Naive thymus-derived CD4-positive, alpha-beta T cell (primary cell): ENCODE results near the gene JPH2. TPM values are rescaled to one million over a fixed set of nuclear protein-coding genes. Genes with fewer than 3 reads are reported as not detected.

Experiments used
- ATAC-seq: fragments of 150-1000 bp; cut with Tn5 transposase; 2 replicates; pipeline ENCODE4 v1.10.0; 2021; ENCODE audit warnings: mild to moderate bottlenecking, moderate library complexity
- CTCF ChIA-PET: fragments of 350-600 bp; sonication (Branson Sonifier 250); formaldehyde crosslinking; loops from one replicate; lab custom pipeline; 2021; ENCODE audit warnings: antibody characterized with exemption; lab: Charles Lee
- POLR2A ChIA-PET: fragments of 350-600 bp; sonication (Branson Sonifier 250); formaldehyde crosslinking; loops from one replicate; lab custom pipeline; 2021; ENCODE audit warnings: antibody characterized with exemption, inconsistent platforms; lab: Charles Lee
- DNase-seq, 9 donors: peaks; one replicate each; pipeline versions ENCODE4 v3.0.0 to v3.0.0-alpha.2; 2020 to 2022; ENCODE audit warnings: mixed read lengths in 1 of 9
- H3K27ac ChIP-seq: one replicate; pipeline ENCODE4 v1.7.0; 2013; ENCODE audit warnings: mild to moderate bottlenecking, low read depth, low read length, moderate library complexity
- H3K27me3 ChIP-seq, 2 donors: one replicate each; pipeline ENCODE4 v1.7.0; 2013; ENCODE audit warnings: low read length in 2 of 2, mild to moderate bottlenecking in 2 of 2, moderate library complexity in 2 of 2; ENCODE audit not compliant: control insufficient read depth in 2 of 2, insufficient read depth in 2 of 2
- H3K36me3 ChIP-seq, 3 experiments: 1 replicate in 2 of 3; 2 replicates in 1 of 3; pipeline ENCODE4 v1.7.0; 2013; ENCODE audit warnings: low read length in 3 of 3, mild to moderate bottlenecking in 3 of 3, moderate library complexity in 1 of 3; ENCODE audit not compliant: insufficient read depth in 3 of 3, control insufficient read depth in 2 of 3
- H3K4me1 ChIP-seq, 2 donors: one replicate each; pipeline ENCODE4 v1.7.0; 2013; ENCODE audit warnings: low read length in 2 of 2, mild to moderate bottlenecking in 2 of 2, moderate library complexity in 1 of 2; ENCODE audit not compliant: control insufficient read depth in 2 of 2, insufficient read depth in 2 of 2
- H3K4me3 ChIP-seq: 2 replicates; pipeline ENCODE4 v1.7.0; 2013; ENCODE audit warnings: mild to moderate bottlenecking, low read length
- H3K9me3 ChIP-seq, 3 experiments: 1 replicate in 2 of 3; 2 replicates in 1 of 3; pipeline ENCODE4 v1.7.0; 2013; ENCODE audit warnings: low read length in 3 of 3; ENCODE audit not compliant: control insufficient read depth in 2 of 3
- H3K27ac Mint-ChIP-seq, 9 donors: one replicate each; pipeline ENCODE4 v1.8.0; 2020 to 2022; ENCODE audit warnings: mixed read lengths in 9 of 9, mild to moderate bottlenecking in 8 of 9, moderate library complexity in 5 of 9, inconsistent platforms in 2 of 9
- H3K27me3 Mint-ChIP-seq, 5 donors: one replicate each; pipeline ENCODE4 v1.8.0; 2021 to 2022; ENCODE audit warnings: mixed read lengths in 5 of 5, mild to moderate bottlenecking in 1 of 5
- H3K36me3 Mint-ChIP-seq, 5 donors: one replicate each; pipeline ENCODE4 v1.8.0; 2020 to 2022; ENCODE audit warnings: mixed read lengths in 5 of 5, mild to moderate bottlenecking in 3 of 5, inconsistent platforms in 1 of 5
- H3K4me1 Mint-ChIP-seq, 7 donors: one replicate each; pipeline ENCODE4 v1.8.0; 2020 to 2022; ENCODE audit warnings: mixed read lengths in 7 of 7, mild to moderate bottlenecking in 3 of 7, inconsistent platforms in 1 of 7
- H3K4me3 Mint-ChIP-seq, 10 donors: one replicate each; pipeline ENCODE4 v1.8.0; 2020 to 2022; ENCODE audit warnings: mild to moderate bottlenecking in 10 of 10, mixed read lengths in 10 of 10, moderate library complexity in 6 of 10, inconsistent platforms in 2 of 10
- H3K9me3 Mint-ChIP-seq, 11 donors: one replicate each; pipeline ENCODE4 v1.8.0; 2020 to 2022; ENCODE audit warnings: mixed read lengths in 11 of 11, mild to moderate bottlenecking in 4 of 11, inconsistent platforms in 1 of 11, moderate library complexity in 1 of 11
- intact Hi-C, 2 donors: fragments of 100-400 bp; cut with micrococcal nuclease; formaldehyde crosslinking; loops; one replicate each; pipeline ENCODE4 v1.15.1; 2023
- polyA plus RNA-seq, 2 donors: library from polyadenylated mRNA; unstranded; fragments of 300-500 nt; fragmentation: Illumina TruSeq; gene quantifications; one replicate each; pipeline ENCODE4 v1.2.3, GENCODE V29; 2021
- total RNA-seq, 6 experiments: library from RNA in 5 of 6; stranded (reverse) in 5 of 6; gene quantifications; 1 replicate in 5 of 6; 2 replicates in 1 of 6; pipeline ENCODE4 v1.2.3 and lab custom pipeline; 2021 to 2026

JPH2 gene
- total and polyA plus RNA-seq, 7 experiments from 2014 or later, result 0.07 to 0.17 TPM; not detected in 5

DNA sequence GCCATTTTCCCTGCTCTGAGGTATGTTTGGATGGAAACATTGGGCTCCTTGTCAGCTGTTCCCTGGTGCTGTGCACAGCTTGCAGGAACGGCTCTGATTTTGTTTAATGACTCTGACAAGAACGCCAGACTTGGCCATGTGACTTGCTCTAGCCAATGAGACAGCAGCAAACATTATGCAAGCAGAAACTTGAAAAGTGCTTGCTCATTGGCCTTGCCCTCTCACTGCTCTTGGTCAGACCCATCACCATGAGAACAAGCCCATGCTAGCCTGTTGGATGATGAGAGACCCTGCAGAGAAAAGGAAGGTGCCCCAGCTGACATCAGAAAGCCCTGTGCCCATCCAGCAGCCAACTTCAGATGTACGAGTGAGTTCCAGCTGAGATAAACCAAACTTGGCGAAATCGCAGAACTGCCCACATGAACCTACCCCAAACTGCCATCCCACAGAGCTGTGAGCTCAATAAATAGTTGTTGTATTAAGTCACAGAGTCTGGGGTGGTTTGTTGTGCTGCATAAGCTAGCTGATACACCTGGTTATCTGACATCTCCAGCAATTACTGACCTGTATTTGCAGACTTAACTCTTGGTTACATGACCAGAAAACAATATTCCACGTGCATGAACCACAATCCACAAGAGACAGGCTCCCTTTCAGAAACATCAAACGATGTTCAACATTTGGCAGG, 96.9 kb downstream of the JPH2 start:
- DNase-seq, result no peak
- peak; percentile 51 for ATAC-seq
- H3K27me3 Mint-ChIP-seq, result peaks cover 0 to 20% (median 5%) of the 10 kb centered on the region in 5 donors
- H3K27ac Mint-ChIP-seq, result no peak overlapping the region
- ChIA-PET CTCF (interaction anchor here (0.9 kb wide), 1 partner anchor 34 kb away, joined by 5 read pairs; no protein-coding TSS in a partner anchor), POLR2A (interaction anchor here (1.3 kb wide), 1 partner anchor 37 kb away, joined by 3 read pairs; no protein-coding TSS in a partner anchor)
- H3K36me3 ChIP-seq, result no peaks in the 10 kb centered on the region
- H3K27me3 ChIP-seq, result no peaks in the 10 kb centered on the region
- no peak overlapping the region for H3K4me3 ChIP-seq
- no peak overlapping the region for H3K4me3 Mint-ChIP-seq
- H3K4me1 Mint-ChIP-seq, result peaks cover 0 to 5% (median 0%) of the 10 kb centered on the region in 7 donors
- H3K36me3 Mint-ChIP-seq, result no peaks in the 10 kb centered on the region
- no peaks in the 10 kb centered on the region for H3K9me3 Mint-ChIP-seq
- H3K9me3 ChIP-seq, result no peaks in the 10 kb centered on the region
- no peak overlapping the region for H3K27ac ChIP-seq
- no peaks in the 10 kb centered on the region for H3K4me1 ChIP-seq
- intact Hi-C loops, result no loop called here

DNA sequence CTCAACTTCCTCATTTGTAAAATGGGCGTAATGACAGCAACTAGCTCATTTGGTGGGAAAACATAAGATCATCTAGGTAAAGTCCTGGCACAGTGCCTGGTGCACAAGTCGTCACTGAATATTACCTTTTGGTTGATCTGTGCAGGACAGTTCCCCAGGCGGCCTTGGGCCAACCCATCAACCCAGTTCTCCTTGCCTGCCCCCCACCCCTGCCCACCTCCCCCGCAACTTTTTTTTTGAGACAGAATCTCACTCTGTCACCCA, 99.2 kb downstream of the JPH2 start:
- H3K9me3 Mint-ChIP-seq, result no peaks in the 10 kb centered on the region
- no peak for DNase-seq
- H3K9me3 ChIP-seq, result no peaks in the 10 kb centered on the region
- no peaks in the 10 kb centered on the region for H3K4me1 ChIP-seq
- peak overlapping the region in 1 of 9 donors; percentile 17 for H3K27ac Mint-ChIP-seq
- CTCF ChIA-PET, result no interaction called here
- H3K27me3 ChIP-seq, result no peaks in the 10 kb centered on the region
- ATAC-seq, result no peak
- H3K36me3 Mint-ChIP-seq, result no peaks in the 10 kb centered on the region
- no peak overlapping the region for H3K4me3 ChIP-seq
- intact Hi-C loops, result no loop called here
- no peak overlapping the region for H3K27ac ChIP-seq
- no peaks in the 10 kb centered on the region for H3K36me3 ChIP-seq
- peaks cover 0 to 11% (median under 1%) of the 10 kb centered on the region in 5 donors for H3K27me3 Mint-ChIP-seq
- peaks cover 0 to 4% (median 0%) of the 10 kb centered on the region in 7 donors for H3K4me1 Mint-ChIP-seq
- POLR2A ChIA-PET, result no interaction called here
- H3K4me3 Mint-ChIP-seq, result no peak overlapping the region

DNA sequence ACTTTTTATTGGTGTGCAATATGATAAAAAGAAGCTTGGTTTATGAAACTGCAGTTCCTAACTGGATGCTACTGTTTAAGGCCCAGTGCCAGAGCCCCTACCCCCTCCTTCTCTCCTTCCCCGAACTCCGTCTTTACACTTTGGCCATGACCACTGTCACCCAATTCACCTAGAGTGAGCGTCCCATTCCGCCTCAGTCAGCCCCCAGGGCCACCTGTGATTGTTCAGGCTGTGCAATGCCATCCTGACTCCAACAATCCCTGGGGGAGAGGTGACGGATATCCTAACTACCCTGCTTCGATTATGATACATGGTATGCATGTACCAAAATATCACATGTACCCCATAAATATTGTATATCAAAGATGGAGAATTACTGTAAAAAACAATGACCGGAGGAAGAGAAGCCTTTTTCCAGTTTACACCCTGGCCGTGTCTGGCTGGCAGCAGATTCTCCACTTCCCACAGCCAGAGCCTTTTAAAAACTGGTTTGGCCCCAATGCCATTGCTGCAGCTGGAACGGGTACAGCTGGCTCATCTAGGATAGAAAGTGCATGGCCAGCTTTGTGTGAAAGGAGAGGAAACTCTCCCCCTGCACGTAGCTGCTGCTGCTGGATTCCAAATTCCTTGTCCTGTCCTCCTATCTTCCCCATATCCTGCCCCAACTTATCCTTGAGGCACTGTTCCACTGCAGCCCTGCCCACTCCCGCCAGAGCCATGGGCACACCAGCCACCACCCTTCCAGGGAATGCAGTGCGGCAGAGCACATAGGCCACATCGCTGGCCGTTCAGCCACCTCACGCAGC, 99.7 kb downstream of the JPH2 start:
- no peak for ATAC-seq
- Mint-ChIP-seq H3K4me3 (no peak overlapping the region), H3K4me1 (peaks cover 0 to 3% (median 0%) of the 10 kb centered on the region in 7 donors), H3K27ac (peak overlapping the region in 1 of 9 donors; percentile 17), H3K27me3 (peaks cover 0 to 11% (median 0%) of the 10 kb centered on the region in 5 donors), H3K36me3 (no peaks in the 10 kb centered on the region), H3K9me3 (no peaks in the 10 kb centered on the region)
- Histone ChIP-seq H3K4me1 (no peaks in the 10 kb centered on the region), H3K27ac (no peak overlapping the region), H3K27me3 (no peaks in the 10 kb centered on the region), H3K4me3 (no peak overlapping the region), H3K9me3 (no peaks in the 10 kb centered on the region), H3K36me3 (no peaks in the 10 kb centered on the region)
- no peak for DNase-seq
- CTCF ChIA-PET, result no interaction called here
- POLR2A ChIA-PET, result no interaction called here
- intact Hi-C loops, result no loop called here

DNA sequence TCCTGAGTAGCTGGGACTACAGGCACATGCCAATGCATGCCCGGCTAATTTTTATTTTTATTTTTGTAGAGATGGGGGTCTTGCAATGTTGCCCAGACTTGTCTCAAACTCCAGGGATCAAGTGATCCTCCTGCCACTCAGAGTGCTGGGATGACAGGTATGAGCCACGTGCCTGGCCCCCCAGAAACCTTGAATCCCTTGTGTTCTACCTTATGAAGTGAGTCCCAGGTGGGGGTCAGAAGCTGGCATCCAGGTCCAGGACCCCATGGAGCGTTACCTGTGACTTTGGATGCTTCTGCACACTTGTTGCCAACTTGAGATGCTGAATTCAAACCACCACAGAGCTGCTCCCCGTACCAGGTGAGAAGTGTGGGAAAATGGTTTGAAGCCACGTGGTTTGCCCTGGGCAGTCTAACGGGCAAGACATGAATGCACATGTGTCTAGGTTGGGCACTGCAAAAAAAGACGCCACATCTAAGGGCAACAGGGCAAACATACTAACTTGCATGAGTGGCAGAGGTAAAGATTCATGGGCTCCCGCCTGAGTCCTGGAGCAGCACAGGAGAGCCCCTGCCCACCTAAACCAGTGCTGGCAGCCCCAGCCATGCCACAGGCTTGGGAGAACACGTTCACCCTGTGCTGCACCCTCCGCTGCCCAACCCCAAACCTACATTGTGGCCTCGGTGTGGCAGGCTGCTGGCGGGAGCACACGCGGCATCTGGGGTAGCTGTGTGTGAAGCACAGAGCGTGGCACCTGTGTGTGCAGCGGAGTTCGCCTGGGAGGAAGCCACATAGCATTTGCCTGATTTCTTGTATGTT, 101.2 kb downstream of the JPH2 start:
- DNase-seq (no peak), ATAC-seq (no peak)
- no peak overlapping the region for H3K27ac Mint-ChIP-seq
- H3K36me3 Mint-ChIP-seq, result no peaks in the 10 kb centered on the region
- intact Hi-C loops, result no loop called here
- Histone ChIP-seq H3K4me1 (no peaks in the 10 kb centered on the region), H3K27ac (no peak overlapping the region), H3K9me3 (no peaks in the 10 kb centered on the region), H3K36me3 (no peaks in the 10 kb centered on the region), H3K27me3 (no peaks in the 10 kb centered on the region), H3K4me3 (no peak overlapping the region)
- no peak overlapping the region for H3K4me3 Mint-ChIP-seq
- no peaks in the 10 kb centered on the region for H3K9me3 Mint-ChIP-seq
- peaks cover 0 to 5% (median under 1%) of the 10 kb centered on the region in 7 donors for H3K4me1 Mint-ChIP-seq
- POLR2A ChIA-PET, result no interaction called here
- peaks cover 0 to 4% (median 0%) of the 10 kb centered on the region in 5 donors for H3K27me3 Mint-ChIP-seq
- CTCF ChIA-PET, result no interaction called here

DNA sequence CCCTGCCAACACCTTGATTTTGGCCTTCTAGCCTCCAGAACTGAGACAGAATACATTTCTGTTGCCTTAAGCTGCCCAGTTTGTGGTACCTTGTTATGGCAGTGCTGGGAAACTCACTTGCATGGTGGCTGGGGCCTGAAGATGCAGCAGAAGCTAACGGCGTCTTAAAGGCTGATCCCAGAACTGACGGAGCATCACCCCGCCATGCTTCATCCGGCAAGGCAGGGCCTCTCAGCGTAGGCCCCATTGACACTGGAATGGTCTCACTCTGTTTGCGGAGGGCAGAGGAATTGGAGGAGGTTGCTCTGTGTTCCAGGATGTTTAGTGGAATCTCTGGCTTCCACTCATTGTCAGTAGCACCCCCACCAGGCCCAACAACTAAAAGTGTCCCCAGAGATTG, 102.1 kb downstream of the JPH2 start:
- Histone ChIP-seq H3K36me3 (no peaks in the 10 kb centered on the region), H3K4me1 (peaks cover 0 to 8% of the 10 kb centered on the region in 2 donors), H3K27ac (no peak overlapping the region), H3K4me3 (no peak overlapping the region), H3K27me3 (no peaks in the 10 kb centered on the region), H3K9me3 (no peaks in the 10 kb centered on the region)
- DNase-seq (no peak), ATAC-seq (no peak)
- H3K4me3 Mint-ChIP-seq, result no peak overlapping the region
- intact Hi-C loops, result loop anchor here in 1 of 2 donors (5.0 kb wide), 1 partner anchor 243 kb away; no protein-coding TSS in a partner anchor
- H3K27ac Mint-ChIP-seq, result no peak overlapping the region
- no peaks in the 10 kb centered on the region for H3K9me3 Mint-ChIP-seq
- H3K36me3 Mint-ChIP-seq, result no peaks in the 10 kb centered on the region
- peaks cover 6 to 15% (median 10%) of the 10 kb centered on the region in 7 donors for H3K4me1 Mint-ChIP-seq
- CTCF ChIA-PET, result interaction anchor here (8.0 kb wide), 1 partner anchor 27 kb away, joined by 159 read pairs; no protein-coding TSS in a partner anchor
- POLR2A ChIA-PET, result interaction anchor here (0.9 kb wide), 1 partner anchor 73 kb away, joined by 7 read pairs; no protein-coding TSS in a partner anchor
- H3K27me3 Mint-ChIP-seq, result peaks cover 0 to 7% (median 0%) of the 10 kb centered on the region in 5 donors

DNA sequence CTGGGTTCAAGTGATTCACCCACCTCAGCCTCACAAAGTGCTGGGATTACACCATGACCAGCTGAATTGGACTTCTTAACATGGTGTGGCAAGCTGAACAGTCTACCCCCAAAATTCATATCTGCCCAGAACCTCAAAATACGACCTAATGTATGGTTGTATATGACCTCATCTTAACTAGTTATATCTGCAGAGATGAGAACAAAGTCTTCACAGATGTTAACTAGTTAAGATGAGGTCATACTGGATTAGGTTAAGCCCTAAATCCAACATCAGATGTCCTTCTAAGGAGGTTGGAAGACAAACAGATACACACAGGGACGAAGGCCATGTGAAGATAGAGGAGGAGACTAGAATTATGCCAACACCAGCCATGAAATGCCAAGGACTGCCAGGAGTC, 102.5 kb downstream of the JPH2 start:
- Mint-ChIP-seq H3K27me3 (peaks cover 0 to 7% (median 0%) of the 10 kb centered on the region in 5 donors), H3K27ac (no peak overlapping the region), H3K4me3 (no peak overlapping the region), H3K36me3 (no peaks in the 10 kb centered on the region), H3K4me1 (peaks cover 6 to 17% (median 15%) of the 10 kb centered on the region in 7 donors), H3K9me3 (no peaks in the 10 kb centered on the region)
- H3K27ac ChIP-seq, result no peak overlapping the region
- no peaks in the 10 kb centered on the region for H3K9me3 ChIP-seq
- DNase-seq (no peak), ATAC-seq (no peak)
- intact Hi-C loops, result loop anchor here in 1 of 2 donors (5.0 kb wide), 1 partner anchor 242 kb away; no protein-coding TSS in a partner anchor
- H3K36me3 ChIP-seq, result no peaks in the 10 kb centered on the region
- no peak overlapping the region for H3K4me3 ChIP-seq
- ChIA-PET POLR2A (interaction anchor here (0.8 to 1.4 kb wide), 3 partner anchors 28 to 72 kb away, joined by 3 to 7 read pairs (median 3); no protein-coding TSS in a partner anchor), CTCF (interaction anchor here (3.6 to 8.0 kb wide), 2 partner anchors 15 to 27 kb away, joined by 28 to 159 read pairs; no protein-coding TSS in a partner anchor)
- peaks cover 0 to 11% of the 10 kb centered on the region in 2 donors for H3K4me1 ChIP-seq
- no peaks in the 10 kb centered on the region for H3K27me3 ChIP-seq
